Neural progenitor cell (in vitro differentiated cells): ENCODE data around the gene NUDT1. TPM values are rescaled to one million over a fixed set of nuclear protein-coding genes. Genes with fewer than 3 reads are reported as not detected.

Experiments used
- DNase-seq: peaks from one replicate; pipeline ENCODE4 v3.0.0-alpha.2; 2016; ENCODE audit warnings: low spot score
- H2AFZ ChIP-seq: fragments of 200-600 bp; sonication (generic); replicated peaks from 2 replicates; pipeline ENCODE4 v1.6.1; 2016; ENCODE audit warnings: antibody characterized with exemption
- H3F3A ChIP-seq: fragments of 200-600 bp; sonication (generic); 2 replicates; pipeline ENCODE4 v1.6.1; 2016; ENCODE audit warnings: antibody characterized with exemption, low read depth
- H3K27ac ChIP-seq: fragments of 200-600 bp; sonication (generic); 2 replicates; pipeline ENCODE4 v1.5.1; 2016; ENCODE audit warnings: mild to moderate bottlenecking
- H3K27me3 ChIP-seq: fragments of 200-600 bp; sonication (generic); 2 replicates; pipeline ENCODE4 v1.6.1; 2016; ENCODE audit warnings: mild to moderate bottlenecking, moderate library complexity
- H3K36me3 ChIP-seq: fragments of 200-600 bp; sonication (generic); 2 replicates; pipeline ENCODE4 v1.5.1; 2016
- H3K4me1 ChIP-seq: fragments of 200-600 bp; sonication (generic); 2 replicates; pipeline ENCODE4 v1.6.1; 2016; ENCODE audit warnings: mixed run types
- H3K4me2 ChIP-seq: fragments of 200-600 bp; sonication (generic); 2 replicates; pipeline ENCODE4 v1.6.1; 2016
- H3K4me3 ChIP-seq: fragments of 200-600 bp; sonication (generic); 2 replicates; pipeline ENCODE4 v1.5.1; 2016
- H3K79me2 ChIP-seq: fragments of 200-600 bp; sonication (generic); 2 replicates; pipeline ENCODE4 v1.6.1; 2016; ENCODE audit warnings: low read depth
- H3K9ac ChIP-seq: fragments of 200-600 bp; sonication (generic); 2 replicates; pipeline ENCODE4 v1.6.1; 2016
- H3K9me3 ChIP-seq: fragments of 200-600 bp; sonication (generic); 2 replicates; pipeline ENCODE4 v1.5.1; 2016; ENCODE audit warnings: low read depth
- H4K20me1 ChIP-seq: fragments of 200-600 bp; sonication (generic); 2 replicates; pipeline ENCODE4 v1.6.1; 2016; ENCODE audit warnings: low read depth
- H3K27ac Mint-ChIP-seq: 3 replicates; pipeline ENCODE4 v1.8.0; 2021; ENCODE audit warnings: mixed read lengths
- H3K27me3 Mint-ChIP-seq: 2 replicates; pipeline ENCODE4 v1.8.0; 2022; ENCODE audit warnings: low read depth, mild to moderate bottlenecking, inconsistent platforms, moderate library complexity, mixed read lengths; ENCODE audit not compliant: insufficient read depth
- H3K36me3 Mint-ChIP-seq: 3 replicates; pipeline ENCODE4 v1.8.0; 2021; ENCODE audit warnings: mixed read lengths
- H3K4me1 Mint-ChIP-seq: 3 replicates; pipeline ENCODE4 v1.8.0; 2021; ENCODE audit warnings: mixed read lengths
- H3K4me3 Mint-ChIP-seq: 3 replicates; pipeline ENCODE4 v1.8.0; 2021; ENCODE audit warnings: mild to moderate bottlenecking, moderate library complexity, mixed read lengths
- H3K9me3 Mint-ChIP-seq: 3 replicates; pipeline ENCODE4 v1.8.0; 2020; ENCODE audit warnings: mixed read lengths
- CTCF ChIP-seq: fragments of 200-600 bp; sonication (generic); IDR thresholded peaks from 2 replicates; pipeline ENCODE4 v1.5.1; 2017; ENCODE audit warnings: antibody characterized with exemption, mild to moderate bottlenecking
- EZH2 ChIP-seq: fragments of 200-600 bp; sonication (generic); IDR thresholded peaks from 2 replicates; pipeline ENCODE4 v1.6.1; 2017; ENCODE audit warnings: antibody characterized with exemption, mild to moderate bottlenecking, moderate library complexity
- EZH2phosphoT487 ChIP-seq: fragments of 200-600 bp; sonication (generic); IDR thresholded peaks from 2 replicates; pipeline ENCODE4 v1.6.1; 2017; ENCODE audit warnings: antibody characterized with exemption
- microRNA-seq: library from miRNA; unstranded; fragments of <30 nt; microRNA quantifications from one replicate; pipeline ENCODE4, GENCODE V29; 2016
- total RNA-seq: library from RNA; depleted of rRNA; stranded (reverse); fragments of >200 nt; gene quantifications from 2 replicates; pipeline ENCODE4 v1.2.3, GENCODE V29; 2015; ENCODE audit warnings: low replicate concordance

The NUDT1 gene
- total RNA-seq, 1 donor from 2014 or later, result 29.6 TPM

GRCh38 chr7:2299131-2299829 lies 57.3 kb downstream of the NUDT1 start:
- Histone ChIP-seq H3K4me2 (peak overlapping the region; percentile 35), H3K4me3 (no peak overlapping the region), H3K27me3 (no peaks in the 10 kb centered on the region), H3K9ac (no peak overlapping the region), H2AFZ (no peak overlapping the region), H3K36me3 (no peaks in the 10 kb centered on the region), H3K4me1 (peaks cover 5% of the 10 kb centered on the region), H3K79me2 (peaks cover 39% of the 10 kb centered on the region), H4K20me1 (no peaks in the 10 kb centered on the region), H3F3A (peaks cover 17% of the 10 kb centered on the region), H3K9me3 (no peaks in the 10 kb centered on the region), H3K27ac (no peak overlapping the region)
- no peak for DNase-seq
- H3K9me3 Mint-ChIP-seq, result peaks cover 17% of the 10 kb centered on the region
- TF ChIP-seq EZH2phosphoT487 (no peak), EZH2 (no peak), CTCF (no peak)
- H3K27me3 Mint-ChIP-seq, result peaks cover 2% of the 10 kb centered on the region
- H3K4me3 Mint-ChIP-seq, result no peak overlapping the region
- H3K36me3 Mint-ChIP-seq, result peaks cover 7% of the 10 kb centered on the region
- peaks cover 22% of the 10 kb centered on the region for H3K4me1 Mint-ChIP-seq
- H3K27ac Mint-ChIP-seq, result peak overlapping the region; percentile 67

GRCh38 chr7:2299870-2300512 lies 58.0 kb downstream of the NUDT1 start:
- TF ChIP-seq EZH2phosphoT487 (no peak), EZH2 (no peak), CTCF (no peak)
- peaks cover 7% of the 10 kb centered on the region for H3K36me3 Mint-ChIP-seq
- no peaks in the 10 kb centered on the region for H3K36me3 ChIP-seq
- DNase-seq, result no peak
- peak overlapping the region; percentile 35 for H3K4me2 ChIP-seq
- H3K9me3 ChIP-seq, result no peaks in the 10 kb centered on the region
- H3K79me2 ChIP-seq, result peaks cover 45% of the 10 kb centered on the region
- H3K4me3 Mint-ChIP-seq, result no peak overlapping the region
- no peak overlapping the region for H3K9ac ChIP-seq
- H3K4me1 Mint-ChIP-seq, result peaks cover 22% of the 10 kb centered on the region
- H3K27ac ChIP-seq, result peak overlapping the region; percentile 14
- no peak overlapping the region for H3K4me3 ChIP-seq
- peaks cover 19% of the 10 kb centered on the region for H3K9me3 Mint-ChIP-seq
- no peaks in the 10 kb centered on the region for H3K27me3 ChIP-seq
- no peaks in the 10 kb centered on the region for H4K20me1 ChIP-seq
- peaks cover 17% of the 10 kb centered on the region for H3F3A ChIP-seq
- peaks cover 2% of the 10 kb centered on the region for H3K27me3 Mint-ChIP-seq
- peak overlapping the region; percentile 67 for H3K27ac Mint-ChIP-seq
- peaks cover 5% of the 10 kb centered on the region for H3K4me1 ChIP-seq
- no peak overlapping the region for H2AFZ ChIP-seq

Small RNA genes lying within 50 kb of the gene (microRNA-seq; reads per million reads assigned to microRNA genes)
- gene MIR6836, result not detected

Other genes starting within 250 kb of the NUDT1 start
- gene MAD1L1, start 9.3 kb upstream of the NUDT1 start, total RNA-seq, result 23.7 and 46.6 TPM in 2 replicates
- gene MRM2, start within 50 bp of the NUDT1 start, total RNA-seq, result 30.6 and 34.3 TPM in 2 replicates
- 3.6 and 15.0 TPM in 2 replicates for gene SNX8, start 72.2 kb downstream of the NUDT1 start, total RNA-seq
- gene EIF3B, start 112.6 kb downstream of the NUDT1 start, total RNA-seq, result 146 and 167 TPM in 2 replicates
- gene CHST12, start 161.4 kb downstream of the NUDT1 start, total RNA-seq, result 0.43 and 7.2 TPM in 2 replicates
- not detected in 2 replicates for gene GRIFIN, start 234.2 kb downstream of the NUDT1 start, total RNA-seq